A673 (cell line): Measurements from ENCODE around the gene SLC4A8.

Source experiments
- EZH2 ChIP-seq: fragments of 200-600 bp; sonication (generic); IDR thresholded peaks from 2 replicates; pipeline ENCODE4 v1.6.1; 2017; ENCODE audit warnings: borderline replicate concordance, low read depth, mild to moderate bottlenecking, mixed read lengths, antibody characterized with exemption, low read length; ENCODE audit not compliant: poor library complexity, severe bottlenecking
- TF ChIP-seq, protein P1 (sequence below): fragments of 300-800, 200-600 bp; sonication (generic); conservative IDR thresholded peaks from 2 replicates; pipeline ENCODE4 v1.5.1; 2017; ENCODE audit warnings: low read depth, mild to moderate bottlenecking, antibody characterized with exemption, low read length, moderate library complexity, mixed read lengths

DNA sequence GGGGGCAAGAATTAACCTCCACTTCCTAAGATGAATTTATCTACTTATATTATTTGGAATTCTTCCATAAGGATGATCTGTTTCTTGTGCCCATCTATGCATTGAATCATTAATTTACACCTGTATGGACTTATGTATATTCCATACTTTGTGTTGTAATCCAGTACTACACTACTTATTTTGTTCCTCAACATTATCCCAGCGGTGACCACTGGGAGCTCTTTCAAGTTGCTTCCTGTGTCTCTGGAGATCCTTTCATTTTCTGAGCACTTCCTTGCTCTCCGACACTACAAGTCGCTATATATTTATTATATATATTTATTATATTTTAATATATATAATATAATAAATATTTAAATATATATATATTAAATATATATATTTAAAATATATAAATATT, 111.5 kb downstream of the SLC4A8 start:
- TF ChIP-seq EZH2: no peak
- TF ChIP-seq, protein P1, sequence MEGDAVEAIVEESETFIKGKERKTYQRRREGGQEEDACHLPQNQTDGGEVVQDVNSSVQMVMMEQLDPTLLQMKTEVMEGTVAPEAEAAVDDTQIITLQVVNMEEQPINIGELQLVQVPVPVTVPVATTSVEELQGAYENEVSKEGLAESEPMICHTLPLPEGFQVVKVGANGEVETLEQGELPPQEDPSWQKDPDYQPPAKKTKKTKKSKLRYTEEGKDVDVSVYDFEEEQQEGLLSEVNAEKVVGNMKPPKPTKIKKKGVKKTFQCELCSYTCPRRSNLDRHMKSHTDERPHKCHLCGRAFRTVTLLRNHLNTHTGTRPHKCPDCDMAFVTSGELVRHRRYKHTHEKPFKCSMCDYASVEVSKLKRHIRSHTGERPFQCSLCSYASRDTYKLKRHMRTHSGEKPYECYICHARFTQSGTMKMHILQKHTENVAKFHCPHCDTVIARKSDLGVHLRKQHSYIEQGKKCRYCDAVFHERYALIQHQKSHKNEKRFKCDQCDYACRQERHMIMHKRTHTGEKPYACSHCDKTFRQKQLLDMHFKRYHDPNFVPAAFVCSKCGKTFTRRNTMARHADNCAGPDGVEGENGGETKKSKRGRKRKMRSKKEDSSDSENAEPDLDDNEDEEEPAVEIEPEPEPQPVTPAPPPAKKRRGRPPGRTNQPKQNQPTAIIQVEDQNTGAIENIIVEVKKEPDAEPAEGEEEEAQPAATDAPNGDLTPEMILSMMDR: no peak; the same call in 1 of the 2 replicates
